Activated CD8-positive, alpha-beta memory T cell treated with anti-CD3 and anti-CD28 coated beads for 4 hours (primary cell): ENCODE measurements around the gene PRKCQ.
"Not testable (repeated sequence)": the region's sequence is repeated elsewhere in the genome, so short reads cannot be mapped to it uniquely, and the experiment has no call there.

Source experiments
- DNase-seq, 2 donors: peaks; one replicate each; pipeline ENCODE4 v3.0.0-alpha.2; 2020; ENCODE audit warnings: low read depth in 2 of 2

PRKCQ gene

GRCh38 chr10:6457376-6457775 lies 122.7 kb downstream of the PRKCQ start:
- no peak for DNase-seq

GRCh38 chr10:6456067-6456466 lies 124.0 kb downstream of the PRKCQ start:
- DNase-seq: no peak

- no peak for DNase-seq
Observed at GRCh38 chr10:6455592-6455991, 124.5 kb downstream of the PRKCQ start.

GRCh38 chr10:6446711-6447110 lies 133.4 kb downstream of the PRKCQ start:
- no peak for DNase-seq

GRCh38 chr10:6445671-6446316 lies 134.3 kb downstream of the PRKCQ start:
- peak; percentile 27 to 33 for DNase-seq

DNA sequence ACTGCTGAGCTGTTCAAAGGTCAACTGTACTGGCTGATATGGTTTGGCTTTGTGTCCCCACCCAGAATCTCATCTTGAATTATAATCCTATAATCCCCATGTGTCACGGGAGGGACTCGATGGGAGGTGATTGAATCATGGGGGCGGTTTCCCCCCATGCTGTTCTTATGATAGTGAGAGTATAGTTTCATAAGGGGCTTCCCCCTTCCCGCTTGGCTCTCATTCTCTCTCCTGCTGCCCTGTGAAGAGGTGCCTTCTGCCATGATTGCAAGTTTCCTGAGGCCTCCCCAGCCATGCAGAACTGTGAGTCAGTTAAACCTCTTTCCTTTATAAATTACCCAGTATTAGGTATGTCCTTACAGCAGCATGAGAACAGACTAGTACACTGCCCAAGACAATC lies 140.2 kb downstream of the PRKCQ start:
- DNase-seq: not testable (repeated sequence)

GRCh38 chr10:6431861-6432260 lies 148.2 kb downstream of the PRKCQ start:
- DNase-seq: no peak

GRCh38 chr10:6431186-6431585 lies 148.9 kb downstream of the PRKCQ start:
- DNase-seq: no peak

DNA sequence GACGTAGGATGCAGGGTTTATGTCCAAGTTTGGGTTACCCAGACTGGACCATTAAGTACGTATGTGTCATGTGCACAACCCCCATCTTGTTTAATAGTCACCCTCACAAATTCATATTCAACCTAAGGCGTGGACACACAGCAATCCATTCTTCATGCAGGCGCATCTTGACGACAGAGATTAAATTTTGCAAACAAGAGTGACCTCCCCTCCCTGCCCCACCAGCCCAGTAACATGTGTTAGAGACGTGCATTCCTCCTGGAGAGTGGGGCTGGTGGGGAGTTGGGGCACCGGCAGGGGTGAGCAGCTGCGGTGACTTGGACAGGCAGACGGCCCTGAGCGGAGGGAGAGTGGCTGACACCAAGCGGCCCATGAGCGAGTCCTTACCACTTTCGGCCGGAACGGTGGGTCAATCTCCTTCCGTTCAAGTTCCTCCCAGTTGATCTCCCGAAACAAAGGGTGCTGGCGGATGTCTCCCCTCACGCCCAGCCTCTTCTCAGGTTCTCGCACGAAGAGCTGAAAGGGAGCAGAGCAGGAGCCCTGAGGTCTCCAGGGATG lies 149.6 kb downstream of the PRKCQ start:
- no peak for DNase-seq

DNA sequence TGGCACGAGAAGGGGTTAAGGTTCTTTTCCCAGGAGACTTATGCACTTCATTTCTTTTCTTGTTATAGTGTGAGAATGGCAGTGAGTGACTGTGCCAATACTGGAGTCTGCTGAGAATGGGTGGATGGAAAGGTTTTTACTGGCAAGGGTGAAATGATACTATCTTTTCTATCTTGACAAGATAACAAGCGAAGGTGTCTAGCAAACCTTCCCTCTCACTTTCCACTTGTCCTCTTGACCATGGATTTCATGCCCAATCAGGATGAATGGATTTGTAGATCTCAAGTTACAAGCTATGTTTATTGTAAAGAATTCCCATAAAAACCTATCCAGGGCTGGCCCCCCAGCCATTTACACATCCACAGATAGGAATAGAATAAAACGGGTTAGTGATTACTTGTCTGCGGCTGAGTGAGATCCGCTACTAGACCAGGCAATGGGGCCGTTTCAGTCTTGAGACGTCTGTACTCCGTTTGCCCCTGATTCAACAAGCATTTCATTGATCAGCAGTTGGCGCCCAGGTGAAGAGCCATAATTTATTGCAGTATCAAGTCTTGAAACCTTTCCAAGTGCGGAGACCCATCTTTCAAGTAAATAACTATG lies 152.6 kb downstream of the PRKCQ start:
- DNase-seq: no peak

GRCh38 chr10:6426317-6426716 lies 153.8 kb downstream of the PRKCQ start:
- DNase-seq: no peak

DNA sequence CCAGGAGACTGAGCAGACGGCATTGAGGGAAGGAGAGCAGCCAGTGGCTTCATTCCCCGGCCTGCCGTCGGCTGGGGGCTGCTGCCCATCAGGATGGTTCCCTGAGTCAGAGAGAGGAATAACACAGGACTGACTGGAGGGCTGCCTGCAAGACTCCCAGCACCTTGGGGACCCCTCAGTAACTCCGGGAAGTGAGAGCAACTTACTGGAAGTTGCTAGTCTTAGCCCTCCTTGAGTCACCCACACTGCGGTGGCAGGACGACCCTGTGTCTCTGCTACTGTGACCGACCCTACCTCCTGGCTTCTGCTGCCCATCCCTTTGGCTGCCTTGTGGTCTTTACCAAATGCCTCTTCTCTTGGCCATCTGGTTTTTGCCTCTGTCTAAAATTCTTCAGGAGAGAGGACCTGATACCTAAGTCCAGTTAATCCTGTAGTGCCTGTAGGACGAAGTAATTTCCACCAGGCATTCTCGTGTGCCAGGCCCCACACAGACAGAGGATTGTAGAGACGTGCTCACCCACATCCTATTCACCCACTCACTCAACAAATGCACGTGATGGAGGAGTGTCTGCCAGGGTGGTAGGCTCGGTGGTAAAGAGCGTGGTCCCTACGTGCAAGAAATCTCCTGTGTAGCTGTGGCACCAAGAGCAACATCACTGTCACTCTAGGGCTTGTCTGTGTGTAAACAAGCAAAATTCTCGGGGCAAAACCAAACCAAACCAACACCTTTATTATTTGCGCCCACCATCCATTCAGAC lies 156.5 kb downstream of the PRKCQ start:
- DNase-seq: no peak

GRCh38 chr10:6423004-6423403 lies 157.1 kb downstream of the PRKCQ start:
- no peak for DNase-seq

DNA sequence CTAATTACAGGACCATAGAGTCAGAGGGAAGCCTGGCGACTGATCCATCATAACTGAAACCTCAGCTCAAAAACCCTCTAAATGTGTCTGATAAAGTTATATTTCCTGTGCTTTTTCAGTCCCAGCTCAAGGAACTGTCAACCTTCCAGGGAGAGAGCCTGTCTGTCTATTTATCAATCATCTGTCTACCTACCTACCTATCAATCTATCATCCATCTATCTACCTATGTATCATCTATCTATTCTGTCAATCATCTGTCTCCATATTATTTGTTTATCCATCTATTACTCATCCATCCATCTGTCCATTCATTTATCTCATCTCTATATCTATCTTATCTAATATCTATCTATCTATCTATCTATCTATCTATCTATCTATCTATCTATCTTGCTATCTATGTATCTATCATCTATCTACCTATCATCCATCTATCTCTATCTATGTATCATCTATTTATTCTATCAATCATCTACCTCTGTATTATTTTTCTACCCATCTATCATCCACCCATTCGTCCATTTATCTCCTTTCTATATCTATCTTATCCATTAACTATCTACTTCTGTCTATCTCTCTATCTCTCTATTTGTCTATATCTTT lies 161.4 kb downstream of the PRKCQ start:
- DNase-seq: no peak

GRCh38 chr10:6418167-6418566 lies 161.9 kb downstream of the PRKCQ start:
- DNase-seq: no peak

DNA sequence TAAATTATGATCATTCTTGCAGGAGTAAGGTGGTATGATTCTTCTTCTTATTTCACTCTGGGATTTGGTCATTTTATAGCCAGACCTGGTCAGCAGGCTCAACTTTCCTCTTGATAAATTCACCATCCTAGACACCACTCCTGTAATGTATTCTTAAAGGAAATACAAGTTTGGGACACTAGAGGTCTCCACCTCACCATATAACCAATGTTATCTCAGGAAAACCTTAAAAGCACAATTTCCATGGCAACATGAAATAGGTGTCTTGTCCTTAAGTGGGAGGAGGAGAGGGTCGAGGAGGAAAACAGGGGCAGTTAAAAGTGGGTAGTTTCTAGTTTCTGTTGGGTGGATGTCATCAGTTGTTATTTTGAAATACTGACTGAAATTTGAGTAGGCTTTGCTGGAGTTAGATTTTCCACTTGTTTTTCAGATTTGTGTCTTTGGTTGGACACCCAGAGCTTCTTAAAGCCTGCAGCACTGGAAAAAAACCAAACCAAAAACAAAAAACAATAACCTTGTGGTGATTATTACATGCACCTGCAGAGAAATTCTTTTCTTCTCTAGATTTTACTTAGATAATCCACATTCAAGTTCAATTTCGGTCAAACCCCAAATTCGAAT lies 163.1 kb downstream of the PRKCQ start:
- no peak for DNase-seq

- no peak for DNase-seq
Observed at GRCh38 chr10:6411436-6411835, 168.6 kb downstream of the PRKCQ start.

GRCh38 chr10:6410830-6411229 lies 169.2 kb downstream of the PRKCQ start:
- DNase-seq: no peak

DNA sequence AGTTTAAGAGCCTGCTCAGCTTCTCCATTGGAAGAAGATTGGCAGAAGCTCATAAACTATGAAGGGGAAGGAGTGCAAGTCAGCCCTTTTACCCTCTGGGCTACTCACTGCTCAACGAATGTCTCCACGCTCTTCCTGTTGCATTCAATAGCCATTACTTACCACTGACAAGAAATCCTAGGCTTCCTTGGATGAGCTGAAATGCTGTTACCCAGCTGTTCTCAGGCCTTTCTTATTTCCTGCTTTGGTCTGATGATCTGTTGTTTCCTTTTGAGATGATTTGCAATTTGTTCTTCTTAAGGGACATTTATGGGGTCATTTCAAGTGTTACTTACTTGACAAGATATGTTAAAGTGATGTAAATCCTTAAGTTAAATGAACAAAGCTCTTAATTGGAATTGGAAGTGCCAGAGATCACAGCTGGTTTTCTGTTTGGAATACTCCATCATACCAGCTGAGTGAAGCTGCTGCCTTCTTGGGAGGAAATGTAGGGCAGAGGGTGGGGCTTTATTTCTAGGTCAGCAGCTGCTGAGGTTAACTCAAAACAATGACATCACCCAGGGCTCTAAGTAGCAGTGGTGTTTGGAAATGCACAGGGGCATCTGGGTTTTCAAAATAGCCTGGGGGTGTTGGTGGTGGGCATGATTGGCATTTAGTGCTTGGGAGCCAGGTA lies 170.0 kb downstream of the PRKCQ start:
- DNase-seq: peak in 1 of 2 donors; percentile 5

- no peak for DNase-seq
Observed at GRCh38 chr10:6408799-6409198, 171.3 kb downstream of the PRKCQ start.

- no peak for DNase-seq
Observed at GRCh38 chr10:6407034-6407721, 172.9 kb downstream of the PRKCQ start.
